Temporal lobe (tissue), 2 donors: ENCODE data around the gene TXNDC2. TPM values are rescaled to one million over a fixed set of nuclear protein-coding genes. Genes with fewer than 3 reads are reported as not detected.

ENCODE experiments used
- small RNA-seq: library from RNA; depleted of rRNA; stranded (forward); fragments of <200 nt; gene quantifications from one replicate; pipeline ENCODE3, GENCODE V24; 2014; ENCODE audit warnings: low replicate concordance
- total RNA-seq: library from RNA; depleted of rRNA; stranded (reverse); fragments of >200 nt; gene quantifications from one replicate; pipeline ENCODE4 v1.2.3, GENCODE V29; 2014

TXNDC2 gene
- total RNA-seq, 1 donor from 2014 or later = under 0.01 TPM

Small RNA genes within 50 kb of the gene (small RNA-seq; reads per million reads assigned to genes)
- not detected for gene RNA5SP449
- not detected for gene RNA5SP450

Other genes starting within 250 kb of the TXNDC2 start
- 27.3 TPM for gene RAB31, start 177.7 kb upstream of the TXNDC2 start, total RNA-seq
- gene VAPA, start 28.0 kb downstream of the TXNDC2 start, total RNA-seq = 99.6 TPM